GM18951 (cell line): ENCODE measurements around the gene SRCIN1.

Experiments used
- POLR2A ChIP-seq: IDR thresholded peaks from 4 replicates; pipeline ENCODE4 v1.6.1; 2011; ENCODE audit warnings: mild to moderate bottlenecking; ENCODE audit not compliant: insufficient read length, insufficient read depth; ENCODE audit errors: extremely low read depth
- in situ Hi-C: fragments of 300-500 bp; cut with MboI; formaldehyde crosslinking; loops from one replicate; pipeline ENCODE4 v1.12.0; 2022; ENCODE audit warnings: low sequenced_read_pairs, mixed read lengths, inconsistent platforms; ENCODE audit not compliant: unreplicated experiment

Gene SRCIN1

GRCh38 chr17:38621538-38621937 lies 15.8 kb upstream of the SRCIN1 start:
- no peak for TF ChIP-seq POLR2A
- in situ Hi-C loops: no loop called here

GRCh38 chr17:38620551-38621277 lies 15.0 kb upstream of the SRCIN1 start:
- TF ChIP-seq POLR2A: no peak
- in situ Hi-C loops: no loop called here

GRCh38 chr17:38619937-38620550 lies 14.3 kb upstream of the SRCIN1 start:
- TF ChIP-seq POLR2A: no peak
- in situ Hi-C loops: no loop called here

GRCh38 chr17:38619451-38619795 lies 13.7 kb upstream of the SRCIN1 start:
- in situ Hi-C loops: no loop called here
- TF ChIP-seq POLR2A: no peak

GRCh38 chr17:38617967-38618760 lies 12.4 kb upstream of the SRCIN1 start:
- in situ Hi-C loops: no loop called here
- TF ChIP-seq POLR2A: no peak

GRCh38 chr17:38617074-38617860 lies 11.5 kb upstream of the SRCIN1 start:
- TF ChIP-seq POLR2A: no peak
- in situ Hi-C loops: no loop called here

- in situ Hi-C loops: no loop called here
- no peak for TF ChIP-seq POLR2A
Observed at GRCh38 chr17:38616361-38616760, 10.6 kb upstream of the SRCIN1 start.

GRCh38 chr17:38613981-38614779 lies 8.4 kb upstream of the SRCIN1 start:
- in situ Hi-C loops: no loop called here
- TF ChIP-seq POLR2A: no peak

- in situ Hi-C loops: no loop called here
- TF ChIP-seq POLR2A: no peak
Observed at GRCh38 chr17:38613525-38613980, 7.8 kb upstream of the SRCIN1 start.

- in situ Hi-C loops: no loop called here
- TF ChIP-seq POLR2A: no peak
Observed at GRCh38 chr17:38611872-38612376, 6.2 kb upstream of the SRCIN1 start.

- TF ChIP-seq POLR2A: no peak
Observed at GRCh38 chr17:38611070-38611786, 5.5 kb upstream of the SRCIN1 start.

More at GRCh38 chr17:38611070-38611786, 5.5 kb upstream of the SRCIN1 start:
- in situ Hi-C loops: no loop called here
